Dermis microvascular lymphatic vessel endothelial cell (primary cell): Measurements from ENCODE around the gene ZNF132. TPM values are rescaled to one million over a fixed set of nuclear protein-coding genes. Genes with fewer than 3 reads are reported as not detected.
"Not testable (repeated sequence)": the region's sequence is repeated elsewhere in the genome, so short reads cannot be mapped to it uniquely, and the experiment has no call there.

Experiments used
- DNase-seq, 2 donors: peaks; one replicate each; pipeline versions ENCODE4 v3.0.0 to v3.0.0-alpha.2; 2010; ENCODE audit warnings: low read depth in 2 of 2
- total RNA-seq: library from RNA; depleted of rRNA; stranded (reverse); fragments of >200 nt; gene quantifications from 2 replicates; pipeline ENCODE4 v1.2.1, GENCODE V29; 2014

ZNF132 gene
- total RNA-seq: 4.1 and 6.2 TPM in 2 replicates

- DNase-seq: peak; percentile 100
Measured at GRCh38 chr19:58439576-58440554, at the start of gene ZNF132. TSS of gene ZNF132 (minus strand) at chr19:58440153. CDS start at chr19:58439821, 332 bp downstream.

GRCh38 chr19:58484349-58484748 lies 44.4 kb upstream of the ZNF132 start:
- DNase-seq: not testable (repeated sequence)

GRCh38 chr19:58483776-58484175 lies 43.8 kb upstream of the ZNF132 start:
- no peak for DNase-seq

- no peak for DNase-seq
Measured at GRCh38 chr19:58482372-58482771, 42.4 kb upstream of the ZNF132 start.

DNA sequence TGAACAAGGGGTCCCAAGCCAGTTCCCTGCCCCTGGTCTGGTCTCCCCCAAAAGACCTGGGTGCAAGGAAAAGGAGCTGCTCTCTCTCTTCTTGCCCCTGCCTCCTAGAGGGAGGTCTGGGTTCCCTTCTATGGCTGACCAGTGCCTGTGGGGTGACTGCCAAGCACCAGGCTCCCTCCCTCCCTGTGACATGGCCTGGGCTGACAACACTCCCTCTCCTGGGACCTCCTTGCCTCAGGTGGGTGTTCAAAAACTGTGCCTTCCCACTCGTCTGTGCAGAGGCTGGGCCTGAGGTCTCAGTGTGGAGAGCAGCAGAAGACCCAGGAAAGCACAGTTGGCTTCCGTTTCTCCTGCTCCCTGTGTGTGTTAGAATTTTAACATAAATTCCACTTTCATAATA lies 40.9 kb upstream of the ZNF132 start:
- no peak for DNase-seq

GRCh38 chr19:58480481-58480830 lies 40.5 kb upstream of the ZNF132 start:
- DNase-seq: no peak

DNA sequence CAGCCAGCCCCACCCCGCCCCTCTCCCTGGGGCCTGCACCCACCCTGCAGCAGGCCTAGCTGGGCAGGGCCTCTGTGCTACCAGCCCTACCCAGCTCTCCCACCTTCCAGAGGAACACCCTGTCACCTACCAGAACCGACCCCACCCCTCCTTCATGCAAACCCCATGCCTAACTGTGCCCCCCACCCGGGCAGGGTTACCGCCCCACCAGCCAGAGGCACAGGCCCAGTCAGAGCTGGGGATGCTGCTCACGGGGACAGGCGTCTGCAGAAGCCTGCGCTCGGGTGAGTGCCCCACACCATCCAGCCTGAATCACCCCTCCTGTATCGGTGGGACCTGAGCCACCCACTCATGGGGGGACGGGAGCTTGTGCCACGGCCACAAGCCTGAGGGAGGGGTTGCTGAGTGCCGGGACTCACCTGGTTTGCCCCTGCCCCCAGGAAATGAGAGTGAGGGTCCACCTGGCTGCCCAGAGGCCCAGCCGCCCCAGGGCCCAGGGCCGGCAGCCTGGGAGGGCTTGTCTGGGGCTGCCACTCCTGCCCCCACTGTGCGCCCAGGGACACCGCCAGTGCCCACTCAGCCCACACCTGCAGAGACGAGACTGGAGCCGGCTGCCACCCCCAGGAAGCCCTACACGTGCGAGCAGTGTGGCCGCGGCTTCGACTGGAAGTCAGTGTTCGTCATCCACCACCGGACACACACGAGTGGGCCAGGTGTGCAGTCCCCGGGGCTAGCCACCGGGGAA lies 40.0 kb upstream of the ZNF132 start:
- DNase-seq: no peak

DNA sequence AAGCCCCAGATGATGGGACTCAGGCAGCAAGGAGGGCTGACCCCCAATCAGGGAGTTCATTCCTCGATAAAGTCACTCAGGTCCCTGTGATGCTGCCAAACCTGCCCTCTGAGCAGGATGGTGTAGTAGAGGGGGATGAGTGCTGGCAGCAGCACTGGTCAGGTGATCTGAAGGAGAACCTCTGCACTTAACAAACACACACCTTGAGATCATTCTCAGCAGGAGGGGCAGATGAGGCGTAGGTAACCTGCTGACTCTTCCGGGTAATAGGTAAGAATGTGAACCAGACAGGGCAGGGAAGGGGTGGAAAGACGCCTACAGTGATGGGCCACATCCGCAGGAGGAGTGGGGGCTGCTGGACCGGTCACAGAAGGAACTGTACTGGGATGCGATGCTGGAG lies 39.4 kb upstream of the ZNF132 start:
- no peak for DNase-seq

DNA sequence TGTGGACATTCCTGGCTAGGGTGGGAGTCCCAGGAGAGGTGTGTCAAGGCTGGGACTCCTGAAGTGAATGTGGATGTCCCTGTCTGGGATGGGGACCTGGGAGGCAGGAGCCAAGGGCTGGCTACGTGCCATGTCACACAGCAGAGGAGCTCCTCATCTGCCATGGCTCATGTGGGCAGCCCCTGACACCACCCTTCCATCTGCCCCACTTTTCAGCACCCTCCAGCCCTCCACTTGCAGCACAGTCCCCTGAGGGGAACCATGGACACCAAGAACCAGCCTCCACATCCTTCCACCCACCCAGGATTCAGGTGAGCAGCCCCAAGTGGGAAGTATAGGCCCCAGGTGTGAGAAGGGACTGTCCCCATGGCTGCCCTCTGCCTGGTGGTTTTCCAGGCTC lies 37.9 kb upstream of the ZNF132 start:
- DNase-seq: no peak

DNA sequence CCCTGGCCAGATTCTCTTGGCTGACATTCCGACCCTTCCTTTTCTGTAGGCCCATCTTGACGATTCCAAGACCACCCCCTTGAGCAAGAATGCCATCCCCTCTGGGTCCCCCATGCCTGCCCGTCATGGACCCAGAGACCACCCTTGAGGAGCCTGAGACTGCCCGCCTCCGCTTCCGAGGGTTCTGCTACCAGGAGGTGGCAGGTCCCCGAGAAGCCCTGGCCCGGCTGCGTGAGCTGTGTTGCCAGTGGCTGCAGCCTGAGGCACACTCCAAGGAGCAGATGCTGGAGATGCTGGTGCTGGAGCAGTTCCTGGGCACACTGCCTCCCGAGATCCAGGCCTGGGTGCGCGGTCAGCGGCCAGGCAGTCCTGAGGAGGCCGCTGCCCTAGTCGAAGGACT lies 37.2 kb upstream of the ZNF132 start:
- DNase-seq: no peak

DNA sequence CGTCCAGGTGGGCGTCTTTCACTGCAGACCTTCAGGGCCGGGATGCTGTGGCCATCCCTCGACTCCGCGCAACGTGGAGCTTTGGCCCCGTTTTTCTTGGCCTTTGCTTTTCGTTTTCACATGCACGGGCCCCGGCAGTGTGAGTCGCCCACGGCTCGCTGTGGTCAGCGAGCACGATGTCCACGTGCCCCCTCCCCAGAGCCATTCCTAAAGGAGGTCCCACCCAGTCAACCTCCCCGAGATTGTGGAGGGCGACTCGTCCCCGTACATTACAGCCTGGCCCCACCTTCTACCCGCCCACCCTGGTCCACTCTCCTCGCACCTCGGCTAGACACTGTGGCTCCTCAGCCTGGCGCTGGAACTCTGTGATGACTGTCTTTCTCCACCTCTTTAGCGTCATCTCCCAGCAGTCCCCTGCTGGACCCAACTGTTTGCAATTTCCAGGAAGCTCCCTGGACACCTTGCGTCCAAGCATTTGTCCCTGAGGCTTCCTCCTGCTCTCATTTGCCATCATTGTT lies 36.6 kb upstream of the ZNF132 start:
- DNase-seq: no peak

GRCh38 chr19:58475714-58476497 lies 36.0 kb upstream of the ZNF132 start, which contains the start of gene ZNF446:
TSS of gene ZNF446 (plus strand) at chr19:58476352. CDS start at chr19:58477219, 867 bp downstream.
- DNase-seq: peak; percentile 90 to 95

DNA sequence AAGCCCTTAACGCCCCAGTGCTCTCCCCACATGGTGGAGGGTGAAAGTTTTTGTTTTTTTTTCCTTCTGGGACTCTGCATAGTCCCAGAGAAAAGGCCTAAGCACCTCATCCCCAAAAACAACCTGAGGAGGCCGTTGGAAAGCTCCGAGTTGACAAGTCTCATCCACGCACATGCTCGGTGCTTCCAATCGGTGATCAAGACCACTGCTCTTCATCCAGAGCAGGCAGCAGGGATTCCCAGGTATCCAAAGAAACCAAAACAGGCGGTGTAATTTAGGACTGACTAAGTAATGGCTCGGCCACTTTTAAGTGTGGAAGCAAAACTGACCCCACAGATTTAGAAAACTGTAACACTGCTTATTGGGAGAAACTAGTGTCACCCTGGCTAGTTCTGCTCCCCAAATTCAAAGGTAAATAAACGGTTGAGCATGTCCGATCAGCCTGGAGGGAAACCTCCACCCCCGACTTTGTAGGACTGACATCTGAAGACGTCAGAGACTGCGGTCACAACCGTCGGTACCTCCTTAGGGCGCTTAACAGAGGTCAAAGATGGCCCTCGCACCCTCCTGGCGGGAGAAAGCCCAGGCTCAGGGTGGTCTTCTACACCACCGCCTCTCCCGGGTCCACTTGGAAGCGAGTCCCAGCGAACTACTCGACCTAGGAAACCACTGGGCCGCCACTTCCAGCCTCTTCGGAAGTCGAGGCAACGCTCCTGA lies 35.2 kb upstream of the ZNF132 start:
- DNase-seq: no peak

GRCh38 chr19:58474291-58474996 lies 34.5 kb upstream of the ZNF132 start:
- no peak for DNase-seq

GRCh38 chr19:58473775-58474174 lies 33.8 kb upstream of the ZNF132 start:
- no peak for DNase-seq

GRCh38 chr19:58471736-58472135 lies 31.8 kb upstream of the ZNF132 start:
- DNase-seq: no peak

GRCh38 chr19:58470837-58471543 lies 31.0 kb upstream of the ZNF132 start:
- not testable (repeated sequence) for DNase-seq

- no peak for DNase-seq
Measured at GRCh38 chr19:58469241-58470013, 29.5 kb upstream of the ZNF132 start.
